GM23338 (cell line): Measurements from ENCODE around the gene UCKL1. TPM values are rescaled to one million over a fixed set of nuclear protein-coding genes. Genes with fewer than 3 reads are reported as not detected.
"Not testable (repeated sequence)": the region's sequence is repeated elsewhere in the genome, so short reads cannot be mapped to it uniquely, and the experiment has no call there.

Source experiments
- ATAC-seq: fragments of 200-7000 bp; cut with Tn5 transposase; 3 replicates; pipeline ENCODE4 v1.9.1; 2020
- DNase-seq: peaks from one replicate; pipeline ENCODE4 v3.0.0-alpha.2; 2015; ENCODE audit warnings: low spot score
- H2AFZ ChIP-seq: fragments of 200-600 bp; sonication (generic); 2 replicates; pipeline ENCODE4 v1.8.0; 2016; ENCODE audit warnings: antibody characterized with exemption, mild to moderate bottlenecking, moderate library complexity
- H3F3A ChIP-seq: fragments of 200-600 bp; sonication (generic); replicated peaks from 2 replicates; pipeline ENCODE4 v1.8.0; 2017; ENCODE audit warnings: antibody characterized with exemption, mixed run types, low read depth
- H3K27ac ChIP-seq: fragments of 200-600 bp; sonication (generic); 2 replicates; pipeline ENCODE4 v1.6.1; 2016; ENCODE audit warnings: low read depth
- H3K27me3 ChIP-seq: fragments of 200-600 bp; sonication (generic); 2 replicates; pipeline ENCODE4 v1.8.0; 2016; ENCODE audit warnings: mild to moderate bottlenecking, mixed run types, moderate library complexity; ENCODE audit not compliant: insufficient read depth
- H3K36me3 ChIP-seq: fragments of 200-600 bp; sonication (generic); 2 replicates; pipeline ENCODE4 v1.8.0; 2016; ENCODE audit warnings: mild to moderate bottlenecking; ENCODE audit not compliant: insufficient read depth
- H3K4me1 ChIP-seq: fragments of 200-600 bp; sonication (generic); 2 replicates; pipeline ENCODE4 v1.8.0; 2016; ENCODE audit warnings: mild to moderate bottlenecking, moderate library complexity; ENCODE audit not compliant: insufficient read depth
- H3K4me2 ChIP-seq: fragments of 200-600 bp; sonication (generic); 2 replicates; pipeline ENCODE4 v1.7.1; 2017; ENCODE audit warnings: mixed run types
- H3K4me3 ChIP-seq: fragments of 200-600 bp; sonication (generic); 2 replicates; pipeline ENCODE4 v1.6.1; 2016; ENCODE audit warnings: mixed run types
- H3K79me2 ChIP-seq: fragments of 200-600 bp; sonication (generic); replicated peaks from 2 replicates; pipeline ENCODE4 v1.8.0; 2017; ENCODE audit warnings: mild to moderate bottlenecking; ENCODE audit not compliant: insufficient read depth
- H3K9me2 ChIP-seq: fragments of 200-600 bp; sonication (generic); 2 replicates; pipeline ENCODE4 v1.8.0; 2017; ENCODE audit not compliant: insufficient read depth
- H4K20me1 ChIP-seq: fragments of 200-600 bp; sonication (generic); replicated peaks from 2 replicates; pipeline ENCODE4 v1.8.0; 2017; ENCODE audit warnings: mild to moderate bottlenecking; ENCODE audit not compliant: insufficient read depth
- H3K27ac Mint-ChIP-seq: 2 replicates; pipeline ENCODE4 v1.8.0; 2020; ENCODE audit warnings: inconsistent platforms, mild to moderate bottlenecking, moderate library complexity, mixed read lengths
- H3K27me3 Mint-ChIP-seq: 3 replicates; pipeline ENCODE4 v1.8.0; 2022; ENCODE audit warnings: low read depth, mild to moderate bottlenecking, moderate library complexity, mixed read lengths, inconsistent platforms; ENCODE audit not compliant: insufficient read depth, poor library complexity
- H3K36me3 Mint-ChIP-seq: 3 replicates; pipeline ENCODE4 v1.8.0; 2021; ENCODE audit warnings: low read depth, mild to moderate bottlenecking, inconsistent platforms, moderate library complexity, mixed read lengths
- H3K4me1 Mint-ChIP-seq: 3 replicates; pipeline ENCODE4 v1.8.0; 2020; ENCODE audit warnings: mild to moderate bottlenecking, inconsistent platforms, mixed read lengths
- H3K4me3 Mint-ChIP-seq: 3 replicates; pipeline ENCODE4 v1.8.0; 2021; ENCODE audit warnings: moderate library complexity, mild to moderate bottlenecking, inconsistent platforms, mixed read lengths
- H3K9me3 Mint-ChIP-seq: 3 replicates; pipeline ENCODE4 v1.8.0; 2020; ENCODE audit warnings: moderate library complexity, mild to moderate bottlenecking, inconsistent platforms, mixed read lengths
- CREB1 ChIP-seq: fragments of 250-450 bp; sonication (Bioruptor Pico); IDR thresholded peaks from 2 replicates; pipeline ENCODE4 v1.5.0; 2020; ENCODE audit warnings: low read depth, mild to moderate bottlenecking, moderate library complexity
- CTCF ChIP-seq, 2 experiments: fragments of 200-600 bp in 1 of 2; sonication (generic) in 1 of 2; conservative IDR thresholded peaks; 2 replicates each; pipeline versions ENCODE4 v1.5.1 to v1.6.1; 2016 to 2017; ENCODE audit warnings: antibody characterized with exemption in 2 of 2, low read depth in 2 of 2, mild to moderate bottlenecking in 2 of 2, moderate library complexity in 1 of 2
- ETS1 ChIP-seq: IDR thresholded peaks from 2 replicates; pipeline ENCODE4 v1.6.1; 2016; ENCODE audit warnings: antibody characterized with exemption
- EZH2 ChIP-seq: fragments of 200-600 bp; sonication (generic); IDR thresholded peaks from one replicate; pipeline ENCODE4 v1.8.0; 2017; ENCODE audit warnings: antibody characterized with exemption, mild to moderate bottlenecking, low read depth; ENCODE audit not compliant: unreplicated experiment
- EZH2phosphoT487 ChIP-seq: fragments of 200-600 bp; sonication (generic); IDR thresholded peaks from one replicate; pipeline ENCODE4 v1.8.1; 2018; ENCODE audit warnings: antibody characterized with exemption; ENCODE audit not compliant: unreplicated experiment
- JUNB ChIP-seq: IDR thresholded peaks from one replicate; pipeline ENCODE4 v1.6.1; 2016; ENCODE audit warnings: antibody characterized with exemption; ENCODE audit not compliant: unreplicated experiment
- NANOG ChIP-seq: IDR thresholded peaks from 2 replicates; pipeline ENCODE4 v1.6.1; 2016; ENCODE audit warnings: antibody characterized with exemption, borderline replicate concordance
- POLR2AphosphoS5 ChIP-seq: IDR thresholded peaks from 2 replicates; pipeline ENCODE4 v1.6.1; 2016; ENCODE audit warnings: antibody characterized with exemption, low read depth
- STAT1 ChIP-seq: IDR thresholded peaks from one replicate; pipeline ENCODE4 v1.6.1; 2016; ENCODE audit warnings: antibody characterized with exemption; ENCODE audit not compliant: unreplicated experiment
- ZNF331 ChIP-seq: fragments of 250-450 bp; sonication (Bioruptor Pico); IDR thresholded peaks from 2 replicates; pipeline ENCODE4 v1.5.0; 2020; ENCODE audit warnings: low read depth, mild to moderate bottlenecking, moderate library complexity
- ZNF462 ChIP-seq: fragments of 250-450 bp; sonication (Bioruptor Pico); IDR thresholded peaks from 2 replicates; pipeline ENCODE4 v1.5.0; 2020; ENCODE audit warnings: mild to moderate bottlenecking, moderate library complexity
- polyA plus RNA-seq: library from polyadenylated mRNA; unstranded; fragments of >200 nt; fragmentation: Nextera tagmentation; extraction: Ambion mirVana; gene quantifications from 2 replicates; pipeline ENCODE4 v1.2.1, GENCODE V29; 2016
- total RNA-seq: library from RNA; depleted of rRNA; stranded (reverse); fragments of >200 nt; shearing (Covaris generic); gene quantifications from 2 replicates; pipeline ENCODE4 v1.2.3, GENCODE V29; 2014

The UCKL1 gene
- total and polyA plus RNA-seq, 2 experiments from 2014 or later: 56.8 to 82.5 TPM

- DNase-seq: no peak
- ATAC-seq: no peak
- TF ChIP-seq CREB1: no peak
- no peak for TF ChIP-seq EZH2
- no peak for TF ChIP-seq ETS1
- no peak for TF ChIP-seq POLR2AphosphoS5
- no peak for TF ChIP-seq JUNB
- TF ChIP-seq ZNF331 (CRISPR knock-in tag): no peak
- no peak for TF ChIP-seq ZNF462 (CRISPR knock-in tag)
- TF ChIP-seq CTCF (conservative IDR thresholded peaks at IDR 0.05; ENCODE audit: low read depth in 2 of 2): no peak
- no peak for TF ChIP-seq STAT1
- no peak for TF ChIP-seq EZH2phosphoT487
- no peak for TF ChIP-seq NANOG
- Histone ChIP-seq H3K79me2 (peaks cover 6% of the 10 kb centered on the region), H3K4me1 (peaks cover 18% of the 10 kb centered on the region), H2AFZ (no peak overlapping the region), H3K4me3 (no peak overlapping the region), H3K27me3 (peaks cover 15% of the 10 kb centered on the region), H3F3A (peaks cover 23% of the 10 kb centered on the region), H3K9me2 (no peaks in the 10 kb centered on the region), H3K4me2 (no peak overlapping the region), H3K36me3 (no peaks in the 10 kb centered on the region), H4K20me1 (peaks cover 6% of the 10 kb centered on the region; the same call in 1 of the 2 replicates), H3K27ac (no peak overlapping the region)
- peak overlapping the region; percentile 43 for H3K4me3 Mint-ChIP-seq
- peaks cover 37% of the 10 kb centered on the region for H3K4me1 Mint-ChIP-seq
- H3K27me3 Mint-ChIP-seq: peaks cover 26% of the 10 kb centered on the region
- H3K36me3 Mint-ChIP-seq: peaks cover 4% of the 10 kb centered on the region; the same call in 1 of the 3 replicates
- H3K9me3 Mint-ChIP-seq: no peaks in the 10 kb centered on the region; the same call in 2 of the 3 replicates
- H3K27ac Mint-ChIP-seq: no peak overlapping the region
These were observed 20.9 kb upstream of the UCKL1 start for GRCh38 chr20:63976980-63977738.

GRCh38 chr20:63976511-63976910 is 20.3 kb upstream of the UCKL1 start:
- not testable (repeated sequence) for H3K9me3 Mint-ChIP-seq, H3K79me2 ChIP-seq, H3K9me2 ChIP-seq, ATAC-seq, H3K36me3 ChIP-seq, H3K27ac Mint-ChIP-seq, H4K20me1 ChIP-seq, H3K4me3 ChIP-seq, H3K27ac ChIP-seq, H2AFZ ChIP-seq, DNase-seq, H3K4me2 ChIP-seq, H3K36me3 Mint-ChIP-seq
- Histone ChIP-seq H3K4me1 (peaks cover 12% of the 10 kb centered on the region; the same call in 1 of the 2 replicates), H3F3A (peaks cover 23% of the 10 kb centered on the region), H3K27me3 (peaks cover 15% of the 10 kb centered on the region)
- Mint-ChIP-seq H3K4me3 (0 out of 3 replicates have a peak overlapping the region, but pooled peaks have one; percentile 3), H3K27me3 (peaks cover 29% of the 10 kb centered on the region), H3K4me1 (peaks cover 34% of the 10 kb centered on the region)
